IPS-20b (cell line): ENCODE results near the gene TXN.

Source experiments
- H3K27ac ChIP-seq: one replicate; pipeline ENCODE4 v1.5.1; 2013; ENCODE audit warnings: low read length
- H3K27me3 ChIP-seq: 2 replicates; pipeline ENCODE4 v1.6.1; 2013; ENCODE audit warnings: mild to moderate bottlenecking, low read length, inconsistent platforms; ENCODE audit not compliant: insufficient read depth
- H3K36me3 ChIP-seq: 2 replicates; pipeline ENCODE4 v1.6.1; 2013; ENCODE audit warnings: low read depth, mild to moderate bottlenecking, inconsistent platforms, low read length, moderate library complexity; ENCODE audit not compliant: insufficient read depth
- H3K4me1 ChIP-seq: 2 replicates; pipeline ENCODE4 v1.6.1; 2013; ENCODE audit warnings: mild to moderate bottlenecking, control low read depth, inconsistent platforms, low read length, moderate library complexity; ENCODE audit not compliant: insufficient read depth
- H3K4me3 ChIP-seq: 2 replicates; pipeline ENCODE4 v1.5.1; 2013; ENCODE audit warnings: mild to moderate bottlenecking, low read length, inconsistent platforms
- H3K9ac ChIP-seq: 2 replicates; pipeline ENCODE4 v1.6.1; 2013; ENCODE audit warnings: low read depth, mild to moderate bottlenecking, inconsistent platforms, low read length, moderate library complexity
- H3K9me3 ChIP-seq: 2 replicates; pipeline ENCODE4 v1.6.1; 2013; ENCODE audit warnings: mild to moderate bottlenecking, low read depth, low read length, inconsistent platforms; ENCODE audit not compliant: insufficient read depth

The TXN gene

GRCh38 chr9:110256380-110257096 lies at the start of gene TXN:
TSS of gene TXN (minus strand) at chr9:110256507. CDS start at chr9:110256435, 72 bp downstream.
- peak within 1 kb of the TSS; percentile 68 for H3K9ac ChIP-seq
- peaks cover 24% of the 10 kb centered on the region for H3K4me1 ChIP-seq
- no peaks in the 10 kb centered on the region for H3K9me3 ChIP-seq
- H3K27me3 ChIP-seq = no peaks in the 10 kb centered on the region
- H3K36me3 ChIP-seq = no peaks in the 10 kb centered on the region
- peak within 1 kb of the TSS; percentile 74 for H3K4me3 ChIP-seq
- H3K27ac ChIP-seq = peak within 1 kb of the TSS; percentile 30

- H3K9ac ChIP-seq = no peak overlapping the region
- H3K4me3 ChIP-seq = no peak overlapping the region
- peaks cover 4% of the 10 kb centered on the region; the same call in 1 of the 2 replicates for H3K4me1 ChIP-seq
- no peaks in the 10 kb centered on the region for H3K36me3 ChIP-seq
- H3K27ac ChIP-seq = no peak overlapping the region
- no peaks in the 10 kb centered on the region for H3K9me3 ChIP-seq
- no peaks in the 10 kb centered on the region for H3K27me3 ChIP-seq
Measured at GRCh38 chr9:110303133-110303532, 46.8 kb upstream of the TXN start.

- Histone ChIP-seq H3K4me1 (no peaks in the 10 kb centered on the region), H3K9ac (no peak overlapping the region), H3K36me3 (no peaks in the 10 kb centered on the region), H3K27ac (no peak overlapping the region), H3K9me3 (no peaks in the 10 kb centered on the region), H3K27me3 (no peaks in the 10 kb centered on the region), H3K4me3 (no peak overlapping the region)
Measured at GRCh38 chr9:110298043-110298605, 41.8 kb upstream of the TXN start.

GRCh38 chr9:110293248-110293647 lies 36.9 kb upstream of the TXN start:
- no peak overlapping the region for H3K9ac ChIP-seq
- no peak overlapping the region for H3K27ac ChIP-seq
- no peaks in the 10 kb centered on the region for H3K36me3 ChIP-seq
- no peaks in the 10 kb centered on the region for H3K4me1 ChIP-seq
- no peaks in the 10 kb centered on the region for H3K27me3 ChIP-seq
- H3K9me3 ChIP-seq = no peaks in the 10 kb centered on the region
- H3K4me3 ChIP-seq = no peak overlapping the region

- no peaks in the 10 kb centered on the region for H3K27me3 ChIP-seq
- no peak overlapping the region for H3K9ac ChIP-seq
- no peak overlapping the region for H3K27ac ChIP-seq
Measured at GRCh38 chr9:110291921-110292557, 35.7 kb upstream of the TXN start.

GRCh38 chr9:110290001-110290400 lies 33.7 kb upstream of the TXN start:
- H3K4me1 ChIP-seq = no peaks in the 10 kb centered on the region
- H3K27me3 ChIP-seq = no peaks in the 10 kb centered on the region
- no peaks in the 10 kb centered on the region for H3K9me3 ChIP-seq
- no peak overlapping the region for H3K9ac ChIP-seq
- H3K36me3 ChIP-seq = no peaks in the 10 kb centered on the region
- H3K27ac ChIP-seq = no peak overlapping the region
- H3K4me3 ChIP-seq = no peak overlapping the region

More at GRCh38 chr9:110291921-110292557, 35.7 kb upstream of the TXN start:
- Histone ChIP-seq H3K36me3 (no peaks in the 10 kb centered on the region), H3K4me3 (no peak overlapping the region), H3K4me1 (no peaks in the 10 kb centered on the region), H3K9me3 (no peaks in the 10 kb centered on the region)

- H3K27me3 ChIP-seq = no peaks in the 10 kb centered on the region
- H3K4me3 ChIP-seq = no peak overlapping the region
- H3K9me3 ChIP-seq = no peaks in the 10 kb centered on the region
- H3K27ac ChIP-seq = no peak overlapping the region
- no peaks in the 10 kb centered on the region for H3K4me1 ChIP-seq
- H3K9ac ChIP-seq = no peak overlapping the region
- no peaks in the 10 kb centered on the region for H3K36me3 ChIP-seq
Measured at GRCh38 chr9:110288503-110288902, 32.2 kb upstream of the TXN start.

- Histone ChIP-seq H3K4me3 (no peak overlapping the region), H3K27ac (no peak overlapping the region), H3K36me3 (no peaks in the 10 kb centered on the region), H3K27me3 (no peaks in the 10 kb centered on the region), H3K9me3 (no peaks in the 10 kb centered on the region), H3K4me1 (no peaks in the 10 kb centered on the region), H3K9ac (no peak overlapping the region)
Measured at GRCh38 chr9:110287289-110287680, 31.0 kb upstream of the TXN start.

- H3K27ac ChIP-seq = no peak overlapping the region
- no peaks in the 10 kb centered on the region for H3K36me3 ChIP-seq
- no peaks in the 10 kb centered on the region for H3K4me1 ChIP-seq
- no peak overlapping the region for H3K4me3 ChIP-seq
- no peak overlapping the region for H3K9ac ChIP-seq
- no peaks in the 10 kb centered on the region for H3K27me3 ChIP-seq
- H3K9me3 ChIP-seq = no peaks in the 10 kb centered on the region
Measured at GRCh38 chr9:110284211-110284844, 28.0 kb upstream of the TXN start.

GRCh38 chr9:110283751-110284150 lies 27.4 kb upstream of the TXN start:
- Histone ChIP-seq H3K4me3 (no peak overlapping the region), H3K4me1 (no peaks in the 10 kb centered on the region), H3K27ac (no peak overlapping the region), H3K9me3 (no peaks in the 10 kb centered on the region), H3K9ac (no peak overlapping the region), H3K36me3 (no peaks in the 10 kb centered on the region), H3K27me3 (no peaks in the 10 kb centered on the region)

- H3K4me3 ChIP-seq = no peak overlapping the region
- H3K27ac ChIP-seq = no peak overlapping the region
- no peaks in the 10 kb centered on the region for H3K9me3 ChIP-seq
- no peaks in the 10 kb centered on the region for H3K4me1 ChIP-seq
- no peaks in the 10 kb centered on the region for H3K27me3 ChIP-seq
- no peaks in the 10 kb centered on the region for H3K36me3 ChIP-seq
- no peak overlapping the region for H3K9ac ChIP-seq
Measured at GRCh38 chr9:110282739-110283081, 26.4 kb upstream of the TXN start.
